Stimulated activated effector memory CD8-positive, alpha-beta T cell treated with anti-CD3 and anti-CD28 coated beads, Interleukin-12 subunit alpha, Interleukin-12 subunit beta, amount 100 ng/mL, for 72 hours (primary cell): ENCODE measurements around the gene CFAP45.

ENCODE experiments used
- ATAC-seq: fragments of 150-1000 bp; cut with Tn5 transposase; 2 replicates; pipeline ENCODE4 v1.10.0; 2021
- DNase-seq, 2 donors: peaks; one replicate each; pipeline ENCODE4 v3.0.0; 2021 to 2022; ENCODE audit warnings: low spot score in 2 of 2
- H3K27ac Mint-ChIP-seq: one replicate; pipeline ENCODE4 v1.8.0; 2022; ENCODE audit warnings: mild to moderate bottlenecking, mixed read lengths
- H3K36me3 Mint-ChIP-seq: one replicate; pipeline ENCODE4 v1.8.0; 2022; ENCODE audit warnings: mild to moderate bottlenecking, mixed read lengths
- H3K4me1 Mint-ChIP-seq: one replicate; pipeline ENCODE4 v1.8.0; 2022; ENCODE audit warnings: mixed read lengths
- H3K4me3 Mint-ChIP-seq: one replicate; pipeline ENCODE4 v1.8.0; 2022; ENCODE audit warnings: mild to moderate bottlenecking, mixed read lengths
- H3K9me3 Mint-ChIP-seq: one replicate; pipeline ENCODE4 v1.8.0; 2022; ENCODE audit warnings: mixed read lengths

CFAP45 gene, protein sequence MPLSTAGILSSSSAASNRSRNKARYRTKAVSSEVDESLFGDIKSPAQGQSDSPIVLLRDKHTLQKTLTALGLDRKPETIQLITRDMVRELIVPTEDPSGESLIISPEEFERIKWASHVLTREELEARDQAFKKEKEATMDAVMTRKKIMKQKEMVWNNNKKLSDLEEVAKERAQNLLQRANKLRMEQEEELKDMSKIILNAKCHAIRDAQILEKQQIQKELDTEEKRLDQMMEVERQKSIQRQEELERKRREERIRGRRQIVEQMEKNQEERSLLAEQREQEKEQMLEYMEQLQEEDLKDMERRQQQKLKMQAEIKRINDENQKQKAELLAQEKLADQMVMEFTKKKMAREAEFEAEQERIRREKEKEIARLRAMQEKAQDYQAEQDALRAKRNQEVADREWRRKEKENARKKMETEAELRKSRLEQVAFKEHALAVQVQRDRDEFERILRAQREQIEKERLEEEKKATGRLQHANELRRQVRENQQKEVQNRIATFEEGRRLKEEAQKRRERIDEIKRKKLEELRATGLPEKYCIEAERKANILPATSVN

DNA sequence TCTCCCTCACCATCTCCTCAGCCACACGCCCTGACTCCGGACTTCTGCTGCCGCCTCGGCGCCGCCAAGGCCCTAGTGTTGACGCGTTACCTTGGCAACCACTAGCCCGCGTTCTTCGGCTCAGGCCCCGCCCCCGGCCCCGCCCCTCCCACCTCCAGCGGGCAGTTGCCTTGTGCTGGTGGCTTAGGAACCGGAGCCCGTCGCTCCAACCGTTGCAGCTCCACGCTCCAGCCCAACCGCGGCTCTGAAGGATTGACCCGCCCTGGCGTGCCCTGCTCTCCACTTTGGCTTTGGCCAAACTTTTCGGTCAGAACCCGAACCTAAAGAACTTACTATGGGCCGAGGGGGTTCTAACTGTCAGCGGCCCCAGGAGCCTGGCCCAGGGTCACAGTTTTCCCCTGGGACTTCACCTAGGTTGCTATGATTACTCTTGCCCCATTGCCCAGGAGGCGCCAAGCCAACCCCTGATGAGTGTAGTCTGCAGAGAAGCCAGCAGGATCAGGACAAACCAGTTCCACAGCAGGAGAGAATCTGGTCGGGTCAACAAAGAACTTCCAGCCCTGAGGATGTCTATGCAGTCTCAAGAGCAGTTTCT is at the start of gene CFAP45:
Gene CFAP45 (minus strand): TSS at position 80 of the 595 bp plus-strand sequence. CDS start 67 bp downstream, at position 13.
- peaks cover 5% of the 10 kb centered on the region for H3K4me1 Mint-ChIP-seq
- H3K36me3 Mint-ChIP-seq, result no peaks in the 10 kb centered on the region
- peak within 1 kb of the TSS; percentile 53 for H3K27ac Mint-ChIP-seq
- H3K4me3 Mint-ChIP-seq, result no peak within 1 kb of the TSS
- H3K9me3 Mint-ChIP-seq, result no peaks in the 10 kb centered on the region
- peak; percentile 51 for ATAC-seq
- DNase-seq, result no peak

DNA sequence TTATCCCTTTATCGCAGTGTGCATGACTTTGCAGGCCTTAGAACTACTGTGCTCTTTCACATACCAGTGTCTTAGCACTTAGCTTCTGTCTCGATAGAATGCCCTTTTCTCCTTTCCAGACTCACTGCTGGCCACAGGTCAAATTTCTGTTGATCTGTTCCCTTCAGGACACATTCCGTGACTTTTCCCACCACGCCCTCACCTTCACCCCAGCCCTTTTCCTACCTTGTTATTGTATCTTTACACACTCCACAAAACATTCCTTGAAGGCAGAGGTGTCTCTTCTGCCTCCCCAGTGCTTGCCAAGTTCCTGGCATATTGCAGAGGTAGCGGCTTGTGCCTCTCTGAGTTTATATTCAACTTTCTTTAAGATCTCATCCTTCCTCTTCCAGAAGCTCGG is 49.2 kb upstream of the CFAP45 start:
- H3K27ac Mint-ChIP-seq, result peak overlapping the region; percentile 23
- H3K36me3 Mint-ChIP-seq, result no peaks in the 10 kb centered on the region
- no peak for DNase-seq
- H3K4me1 Mint-ChIP-seq, result peaks cover 16% of the 10 kb centered on the region
- no peak overlapping the region for H3K4me3 Mint-ChIP-seq
- no peaks in the 10 kb centered on the region for H3K9me3 Mint-ChIP-seq
- ATAC-seq, result no peak

DNA sequence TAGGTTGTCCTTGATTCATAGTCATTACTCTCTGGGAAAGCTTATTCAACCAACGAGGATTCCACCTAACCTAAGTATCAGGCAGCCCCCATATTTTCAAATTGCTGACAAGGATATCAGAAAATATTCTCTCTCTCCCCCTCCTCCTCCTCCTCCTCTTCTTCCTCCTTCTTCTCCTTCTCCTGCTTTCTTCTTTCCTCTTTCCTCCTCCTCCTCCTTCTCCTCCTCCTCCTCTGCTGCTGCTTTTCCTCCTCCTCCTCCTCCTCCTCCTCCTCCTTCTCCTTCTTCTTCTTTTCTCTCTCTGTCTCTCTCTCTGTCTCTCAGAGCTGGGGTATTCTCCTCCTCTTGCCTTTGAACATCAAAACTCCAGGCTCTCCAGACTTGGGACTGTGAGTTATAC is 48.0 kb upstream of the CFAP45 start:
- ATAC-seq, result no peak
- Mint-ChIP-seq H3K4me1 (peaks cover 16% of the 10 kb centered on the region), H3K27ac (no peak overlapping the region), H3K9me3 (no peaks in the 10 kb centered on the region), H3K4me3 (no peak overlapping the region), H3K36me3 (no peaks in the 10 kb centered on the region)
- no peak for DNase-seq

DNA sequence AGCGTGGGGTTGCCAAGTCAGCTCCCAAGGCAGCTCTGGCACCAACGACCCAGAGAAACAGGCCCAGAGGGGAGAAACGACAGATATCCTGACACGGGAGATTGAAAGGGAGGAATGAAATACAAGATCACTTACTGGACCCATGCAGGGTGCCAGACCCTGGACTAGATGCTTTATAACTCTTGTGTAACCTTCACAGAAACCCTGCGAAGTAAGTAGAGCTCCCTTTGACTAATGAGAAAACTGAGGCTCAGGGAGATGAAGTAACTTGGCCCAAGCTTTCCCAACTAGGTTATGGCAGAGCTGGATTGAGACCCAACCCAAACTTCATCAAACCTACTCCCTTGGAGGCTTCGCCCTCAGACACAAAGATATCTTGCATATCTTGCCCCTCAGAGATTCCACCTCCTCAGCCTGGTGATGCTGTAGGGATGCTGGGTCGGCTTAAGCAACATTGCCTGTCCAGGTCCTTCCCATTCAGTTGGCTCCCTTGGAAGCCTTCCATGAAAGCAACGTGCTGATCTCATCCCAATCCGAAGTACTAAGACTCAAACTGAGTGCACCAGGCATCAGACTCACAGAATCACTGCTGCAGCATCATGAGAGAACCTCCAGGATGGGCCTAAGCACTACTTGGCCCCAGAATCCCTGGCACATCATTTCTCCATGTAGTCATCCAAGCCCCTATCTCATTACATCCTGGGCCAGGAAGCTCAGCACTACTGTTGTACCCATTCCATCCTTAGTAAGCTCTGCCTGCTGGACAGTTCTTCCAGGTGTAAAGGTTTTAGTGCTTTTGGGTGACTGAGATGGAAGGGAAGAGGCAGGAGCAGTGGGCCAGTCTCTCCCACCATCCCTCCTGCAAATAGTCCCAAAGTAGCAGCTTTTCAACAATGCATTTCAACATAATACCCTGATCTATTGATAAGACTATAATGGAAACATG is 46.5 kb upstream of the CFAP45 start:
- peak overlapping the region; percentile 66 for H3K4me3 Mint-ChIP-seq
- no peak for ATAC-seq

DNA sequence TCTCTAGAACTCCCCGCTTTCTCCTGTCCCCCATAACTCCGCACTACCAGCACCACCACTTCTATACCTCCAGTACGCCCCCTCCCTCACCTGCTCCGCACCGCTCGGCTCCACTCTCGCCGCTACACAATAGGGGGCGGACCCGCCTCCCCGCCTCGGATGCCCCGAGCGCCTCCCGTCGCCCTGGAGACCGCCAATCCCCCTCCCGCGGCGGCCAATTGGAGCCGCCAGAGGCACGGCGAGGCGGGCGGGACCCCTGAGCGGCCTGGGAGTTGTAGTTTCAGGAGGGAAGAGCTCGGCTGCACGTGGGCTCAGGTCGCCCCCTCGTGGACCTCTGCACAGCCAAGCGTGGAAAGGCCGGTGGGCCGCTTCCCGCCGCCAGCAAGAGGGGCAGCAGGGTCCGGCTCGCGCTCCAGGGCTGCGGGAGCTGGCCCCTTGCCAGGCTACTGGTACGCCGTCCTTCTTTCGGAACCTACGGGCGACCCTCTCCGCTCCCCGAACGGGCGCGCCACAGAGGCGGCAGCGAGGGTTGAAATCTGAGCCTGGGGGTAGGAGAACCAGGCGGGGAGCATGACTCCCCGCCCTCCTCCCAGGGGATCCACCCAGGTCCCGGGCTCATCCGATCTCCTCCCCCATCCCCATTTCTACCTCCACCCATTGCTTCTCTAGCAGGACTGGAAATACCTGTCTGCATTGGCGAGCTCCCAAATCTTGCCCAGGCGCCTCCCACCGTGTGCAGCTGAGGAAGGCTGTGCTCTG is 45.7 kb upstream of the CFAP45 start, which contains the start of gene IGSF9:
Gene IGSF9 (minus strand): TSS at position 131 of the 759 bp plus-strand sequence. CDS start 2,159 bp downstream, outside the sequence.
- Mint-ChIP-seq H3K27ac (peak within 1 kb of the TSS; percentile 16), H3K4me1 (peaks cover 16% of the 10 kb centered on the region), H3K9me3 (no peaks in the 10 kb centered on the region), H3K36me3 (no peaks in the 10 kb centered on the region), H3K4me3 (peak within 1 kb of the TSS; percentile 66)
- peak; percentile 83 for ATAC-seq
- peak in 1 of 2 donors; percentile 19 for DNase-seq

More for the DNA sequence above, 46.5 kb upstream of the CFAP45 start:
- DNase-seq, result no peak
- no peak overlapping the region for H3K27ac Mint-ChIP-seq
- H3K9me3 Mint-ChIP-seq, result no peaks in the 10 kb centered on the region
- H3K4me1 Mint-ChIP-seq, result peaks cover 16% of the 10 kb centered on the region
- H3K36me3 Mint-ChIP-seq, result no peaks in the 10 kb centered on the region

DNA sequence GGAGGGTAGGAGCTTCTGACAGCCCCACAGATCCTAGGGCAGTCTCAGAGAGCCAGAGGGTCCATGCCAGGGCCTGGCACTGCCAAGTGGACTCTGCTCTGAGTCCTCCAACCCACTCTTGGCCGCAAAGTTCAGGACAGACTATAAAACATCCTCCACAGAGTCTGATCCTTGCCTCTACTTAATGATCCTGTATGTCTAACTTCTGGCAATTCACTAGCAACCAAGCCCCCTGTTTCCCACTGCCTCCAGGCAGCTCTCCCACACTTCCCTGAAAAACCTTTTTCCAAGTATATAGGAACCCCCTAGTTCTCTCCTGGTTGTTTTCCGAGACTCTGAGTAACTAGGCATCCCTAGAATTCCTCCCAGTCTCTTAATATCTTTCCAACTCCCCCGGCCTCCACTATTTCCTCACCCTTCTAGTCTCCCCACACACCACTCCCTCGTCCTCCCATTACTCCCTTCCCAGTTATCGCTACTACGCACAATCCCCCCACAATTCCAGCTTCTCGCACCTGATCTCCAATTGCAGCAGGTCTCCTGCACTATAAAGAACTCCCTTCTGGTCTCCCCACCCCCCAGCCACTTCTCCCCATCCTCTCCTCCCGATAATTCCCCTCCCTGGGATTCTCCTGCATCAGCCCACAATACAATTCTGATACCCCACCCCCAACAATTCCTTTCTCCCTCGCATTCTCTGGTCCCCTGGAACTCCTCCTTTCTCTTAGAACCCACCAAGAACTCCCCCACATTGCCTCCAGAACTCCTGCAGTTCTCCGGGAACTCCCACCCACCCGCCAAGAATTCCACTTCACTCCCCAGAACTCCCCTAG is 44.9 kb upstream of the CFAP45 start:
- Mint-ChIP-seq H3K36me3 (no peaks in the 10 kb centered on the region), H3K4me1 (peaks cover 16% of the 10 kb centered on the region), H3K4me3 (peak overlapping the region; percentile 66), H3K9me3 (no peaks in the 10 kb centered on the region), H3K27ac (peak overlapping the region; percentile 16)
- ATAC-seq (no peak), DNase-seq (no peak)

DNA sequence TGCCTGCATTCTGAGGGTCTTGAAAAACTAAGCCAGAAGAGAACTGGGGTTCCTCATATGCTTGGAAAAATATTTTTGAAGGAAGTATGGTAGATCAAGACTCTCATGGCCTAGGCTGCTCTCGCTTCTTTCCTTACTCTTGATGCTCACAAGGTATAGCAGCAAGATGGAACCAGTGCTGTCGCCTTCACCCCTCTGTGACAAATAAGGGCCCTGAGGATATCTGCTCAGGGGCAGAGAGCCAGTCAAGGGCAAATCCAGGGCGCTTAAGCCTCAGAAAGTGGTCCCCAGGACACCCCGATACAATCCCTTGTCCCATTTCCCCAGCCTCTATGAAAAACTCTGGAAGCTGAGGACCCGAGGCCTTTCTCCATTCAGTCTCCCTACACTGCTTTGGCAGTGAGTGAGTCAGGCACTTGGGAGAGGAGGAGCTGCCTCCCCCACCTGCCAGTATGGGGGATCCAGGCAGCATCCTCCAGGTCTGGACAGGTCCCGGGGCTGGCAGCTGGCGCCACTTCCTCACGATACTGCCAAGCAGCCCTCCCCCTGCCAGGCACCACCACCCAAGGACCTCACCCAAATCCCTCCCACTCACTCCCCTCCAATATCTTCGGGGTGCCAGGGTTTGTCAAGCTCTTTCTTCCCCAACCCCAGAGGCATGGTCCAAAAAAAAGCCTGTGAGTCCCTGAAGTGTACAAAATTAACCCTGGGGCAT is 44.1 kb upstream of the CFAP45 start:
- Mint-ChIP-seq H3K4me1 (peaks cover 16% of the 10 kb centered on the region), H3K36me3 (no peaks in the 10 kb centered on the region), H3K4me3 (no peak overlapping the region), H3K27ac (no peak overlapping the region), H3K9me3 (no peaks in the 10 kb centered on the region)
- ATAC-seq (no peak), DNase-seq (no peak)

DNA sequence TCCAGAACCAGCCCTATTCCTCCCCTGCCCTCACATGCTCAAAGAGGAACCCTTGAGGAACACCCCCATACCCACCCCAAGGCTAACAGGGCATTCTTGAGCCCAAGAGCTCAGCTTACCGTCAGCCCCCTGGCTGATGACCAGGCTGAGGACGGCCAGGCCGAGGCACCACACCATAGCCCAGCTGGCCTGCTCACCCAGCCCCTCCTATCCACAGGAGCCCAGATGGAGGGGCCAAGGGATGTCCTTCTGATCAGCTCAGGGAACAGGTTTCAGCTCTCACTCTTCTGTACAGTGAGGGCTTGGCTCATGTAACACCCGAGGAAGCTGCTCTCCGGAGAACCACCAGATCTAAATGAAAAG is 43.3 kb upstream of the CFAP45 start:
- Mint-ChIP-seq H3K9me3 (no peaks in the 10 kb centered on the region), H3K4me3 (no peak overlapping the region), H3K36me3 (no peaks in the 10 kb centered on the region), H3K4me1 (peaks cover 16% of the 10 kb centered on the region), H3K27ac (no peak overlapping the region)
- ATAC-seq, result no peak
- DNase-seq, result no peak

DNA sequence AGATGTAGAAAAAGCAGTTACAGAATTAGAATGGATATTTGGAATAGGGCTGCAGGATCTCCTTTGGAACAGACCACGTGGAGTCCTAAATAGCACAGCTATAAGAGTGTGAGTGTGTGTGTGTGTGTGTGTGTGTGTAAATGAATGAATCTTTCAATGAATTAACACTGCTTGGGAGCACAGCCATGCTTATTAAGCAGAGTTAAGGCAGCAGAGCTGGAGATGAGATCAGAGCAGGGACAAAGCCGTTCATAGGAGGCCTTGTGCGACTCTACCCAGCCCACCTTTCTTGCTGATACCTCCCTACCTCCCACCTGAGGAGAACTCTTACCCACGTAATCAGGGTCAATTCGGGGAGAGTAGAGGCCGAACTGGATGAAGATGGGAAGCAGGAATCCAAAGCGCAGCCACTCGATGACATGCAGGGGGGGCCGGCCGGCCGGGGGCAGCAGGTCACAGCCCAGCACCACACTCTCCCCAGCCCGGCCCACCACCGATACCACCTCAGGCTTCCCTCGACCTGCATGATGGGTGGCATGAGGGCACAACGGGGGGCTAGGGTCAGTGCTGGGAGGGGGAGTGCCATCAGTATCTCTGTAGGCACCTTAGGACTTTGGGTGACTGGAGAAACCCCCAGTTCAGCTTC is 42.8 kb upstream of the CFAP45 start:
- H3K36me3 Mint-ChIP-seq, result no peaks in the 10 kb centered on the region
- no peak overlapping the region for H3K27ac Mint-ChIP-seq
- no peak overlapping the region for H3K4me3 Mint-ChIP-seq
- ATAC-seq, result no peak
- H3K4me1 Mint-ChIP-seq, result peaks cover 16% of the 10 kb centered on the region
- no peaks in the 10 kb centered on the region for H3K9me3 Mint-ChIP-seq
- no peak for DNase-seq

DNA sequence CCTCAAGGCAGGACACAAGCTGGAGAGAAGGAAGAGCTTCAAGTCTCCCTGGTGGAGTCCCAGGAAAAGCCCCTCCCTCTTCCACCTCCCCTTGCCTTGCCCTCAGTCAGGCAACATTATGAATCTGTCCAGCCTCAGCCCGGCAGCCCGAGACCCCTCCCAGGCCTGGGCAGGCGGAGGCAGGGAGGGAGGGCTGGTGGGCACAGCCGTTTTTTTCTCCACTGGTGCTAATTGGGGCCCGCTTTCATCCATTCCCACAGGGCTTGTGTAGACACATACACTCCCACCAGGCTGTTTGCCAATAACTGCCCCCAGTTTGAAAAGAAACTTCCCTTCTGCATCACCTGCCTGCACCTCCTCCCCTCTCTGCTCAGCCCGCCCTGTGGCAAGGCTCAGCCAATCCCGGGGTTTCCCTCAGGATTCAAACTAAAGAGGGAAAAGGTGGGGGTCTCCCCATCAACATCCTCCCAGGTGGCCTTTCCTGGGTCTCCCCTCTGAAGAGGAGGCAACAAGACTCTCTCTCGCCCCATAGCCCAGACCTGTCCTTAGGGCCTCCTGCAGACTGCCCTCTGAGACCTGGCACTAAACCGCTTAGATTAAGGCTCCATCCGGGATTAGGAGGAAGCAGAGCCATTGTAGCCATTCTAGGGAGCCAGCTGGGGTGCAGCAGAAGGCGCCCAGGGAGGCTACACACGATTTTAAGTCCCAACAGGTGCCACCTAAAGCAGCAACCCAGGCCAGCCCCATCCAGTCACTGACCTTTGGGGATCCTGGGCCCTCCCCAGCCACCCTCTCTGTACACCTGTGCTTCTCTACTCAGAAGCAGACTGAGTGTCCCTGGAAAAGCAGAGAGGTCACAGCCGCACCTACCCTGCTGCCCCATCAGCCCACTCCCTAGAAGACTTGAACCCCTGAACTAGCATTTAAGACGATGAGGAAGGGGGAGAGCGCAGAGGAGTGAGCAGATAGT is 41.9 kb upstream of the CFAP45 start:
- Mint-ChIP-seq H3K36me3 (no peaks in the 10 kb centered on the region), H3K27ac (no peak overlapping the region), H3K9me3 (no peaks in the 10 kb centered on the region), H3K4me3 (no peak overlapping the region), H3K4me1 (peaks cover 16% of the 10 kb centered on the region)
- ATAC-seq (no peak), DNase-seq (no peak)

DNA sequence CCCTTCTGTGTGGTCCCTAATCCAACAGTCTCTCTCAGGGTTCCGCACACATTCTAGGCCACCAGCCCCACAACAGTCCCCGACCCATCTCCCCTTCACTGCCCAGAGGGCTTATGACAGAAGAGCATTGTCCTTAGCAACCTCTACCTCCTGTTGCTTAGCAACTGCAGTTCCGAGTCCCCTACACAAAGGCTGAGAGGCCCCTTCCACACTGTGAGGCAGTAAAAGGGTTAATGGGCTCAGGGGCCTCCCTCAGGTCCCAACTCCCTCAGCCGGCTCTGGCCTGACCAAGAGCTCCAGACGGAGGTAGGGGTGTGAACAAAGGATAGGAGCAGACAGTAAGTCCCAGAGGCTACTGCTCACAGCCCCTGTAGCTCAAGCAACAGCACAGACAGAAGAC is 41.2 kb upstream of the CFAP45 start:
- no peaks in the 10 kb centered on the region for H3K9me3 Mint-ChIP-seq
- no peak overlapping the region for H3K4me3 Mint-ChIP-seq
- no peak for DNase-seq
- H3K4me1 Mint-ChIP-seq, result peaks cover 22% of the 10 kb centered on the region
- peak overlapping the region; percentile 74 for H3K27ac Mint-ChIP-seq
- no peak for ATAC-seq
- no peaks in the 10 kb centered on the region for H3K36me3 Mint-ChIP-seq

DNA sequence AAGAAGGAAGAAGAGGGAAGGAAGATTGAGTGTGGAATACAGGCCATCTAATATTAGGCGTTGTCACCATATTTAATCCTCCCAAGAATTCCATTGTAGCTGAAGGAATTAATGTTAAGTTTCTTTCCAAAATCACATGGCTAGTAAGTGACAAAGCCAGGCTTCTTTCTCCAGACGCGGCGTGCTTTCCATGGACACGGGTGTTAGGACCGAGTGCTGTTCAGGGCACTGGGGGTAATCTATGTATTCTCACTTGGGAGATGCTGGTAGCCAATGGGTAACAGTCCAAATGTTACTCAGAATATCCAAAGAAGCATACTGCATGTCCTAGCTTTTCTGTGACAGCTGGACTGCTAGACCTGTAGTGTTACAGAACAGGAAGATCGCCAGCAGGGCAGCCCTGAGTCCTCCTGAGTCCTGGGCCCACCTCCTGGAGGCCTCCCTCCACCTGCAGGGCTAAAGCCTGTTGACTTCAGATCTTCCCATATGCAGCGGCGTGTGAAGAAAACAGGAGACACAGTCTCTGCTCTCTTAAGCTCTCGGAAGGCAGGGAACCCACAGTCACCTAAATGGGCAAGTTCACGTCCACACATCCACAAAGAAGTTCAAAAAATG is 40.1 kb upstream of the CFAP45 start:
- Mint-ChIP-seq H3K4me3 (no peak overlapping the region), H3K4me1 (peaks cover 13% of the 10 kb centered on the region), H3K9me3 (no peaks in the 10 kb centered on the region), H3K27ac (no peak overlapping the region), H3K36me3 (no peaks in the 10 kb centered on the region)
- DNase-seq (no peak), ATAC-seq (no peak)
